CD4-positive, alpha-beta T cell (primary cell): ENCODE data around the gene TUBGCP6. TPM values are rescaled to one million over a fixed set of nuclear protein-coding genes. Genes with fewer than 3 reads are reported as not detected.

Source experiments
- ATAC-seq: fragments of 200-7000 bp; cut with Tn5 transposase; one replicate; pipeline ENCODE4 v1.10.0; 2022; ENCODE audit warnings: mild to moderate bottlenecking; ENCODE audit not compliant: poor library complexity
- CTCF ChIA-PET: fragments of 350-600 bp; sonication (Branson Sonifier 250); formaldehyde crosslinking; loops from one replicate; lab custom pipeline; 2021; ENCODE audit warnings: antibody characterized with exemption, inconsistent platforms; lab: Charles Lee
- POLR2A ChIA-PET: fragments of 350-600 bp; sonication (Branson Sonifier 250); formaldehyde crosslinking; loops from one replicate; lab custom pipeline; 2021; ENCODE audit warnings: antibody characterized with exemption, inconsistent platforms; lab: Charles Lee
- DNase-seq, 14 experiments: peaks; one replicate each; pipeline ENCODE4 v3.0.0-alpha.2; 2013 to 2020; ENCODE audit warnings: mixed read lengths in 2 of 14
- H3K27ac ChIP-seq, 2 donors: one replicate each; pipeline versions ENCODE4 v1.5.1 to v1.7.0; 2013; ENCODE audit warnings: low read length in 2 of 2, low read depth in 1 of 2, mild to moderate bottlenecking in 1 of 2
- H3K27me3 ChIP-seq, 2 experiments: 1 replicate in 1 of 2; 2 replicates in 1 of 2; pipeline versions ENCODE4 v1.6.1 to v1.7.0; 2013; ENCODE audit warnings: low read length in 2 of 2, control low read depth in 1 of 2, mild to moderate bottlenecking in 1 of 2, moderate library complexity in 1 of 2; ENCODE audit not compliant: insufficient read depth in 2 of 2, control insufficient read depth in 1 of 2
- H3K36me3 ChIP-seq: one replicate; pipeline ENCODE4 v1.6.1; 2013; ENCODE audit warnings: low read length, control low read depth; ENCODE audit not compliant: insufficient read depth
- H3K4me1 ChIP-seq: one replicate; pipeline ENCODE4 v1.6.1; 2013; ENCODE audit warnings: low read length, control low read depth; ENCODE audit not compliant: insufficient read depth
- H3K4me3 ChIP-seq: one replicate; pipeline ENCODE4 v1.5.1; 2013; ENCODE audit warnings: mild to moderate bottlenecking, low read length, moderate library complexity
- H3K9me3 ChIP-seq, 2 experiments: 1 replicate in 1 of 2; 2 replicates in 1 of 2; pipeline versions ENCODE4 v1.6.1 to v1.7.0; 2013; ENCODE audit warnings: low read length in 2 of 2, mild to moderate bottlenecking in 2 of 2, control low read depth in 1 of 2, moderate library complexity in 1 of 2; ENCODE audit not compliant: control insufficient read depth in 1 of 2, insufficient read depth in 1 of 2
- H3K27ac Mint-ChIP-seq: one replicate; pipeline ENCODE4 v1.8.0; 2020; ENCODE audit warnings: mixed read lengths
- H3K27me3 Mint-ChIP-seq: one replicate; pipeline ENCODE4 v1.8.0; 2021; ENCODE audit warnings: mixed read lengths
- H3K36me3 Mint-ChIP-seq: one replicate; pipeline ENCODE4 v1.8.0; 2021; ENCODE audit warnings: low read depth, mixed read lengths
- H3K4me1 Mint-ChIP-seq: one replicate; pipeline ENCODE4 v1.8.0; 2021; ENCODE audit warnings: low read depth, mixed read lengths
- H3K4me3 Mint-ChIP-seq: one replicate; pipeline ENCODE4 v1.8.0; 2020; ENCODE audit warnings: mild to moderate bottlenecking, mixed read lengths
- H3K9me3 Mint-ChIP-seq: one replicate; pipeline ENCODE4 v1.8.0; 2020; ENCODE audit warnings: mixed read lengths
- CTCF ChIP-seq: fragments of 200-600 bp; IDR thresholded peaks from one replicate; pipeline ENCODE4 v1.8.0; 2022; ENCODE audit warnings: antibody characterized with exemption, mild to moderate bottlenecking
- intact Hi-C, 2 experiments: fragments of 100-400 bp; cut with DNase I in 1 of 2; cut with micrococcal nuclease in 1 of 2; formaldehyde crosslinking; loops; one replicate each; pipeline versions ENCODE4 v1.15.1 to v1.9.0; 2023 to 2025; cut with DNase I, micrococcal nuclease
- total RNA-seq, 174 experiments: library from RNA in 2 of 174; stranded (reverse) in 2 of 174; gene quantifications; one replicate each; pipeline ENCODE4 v1.2.3 and lab custom pipeline; 2021 to 2026

TUBGCP6 gene
- total RNA-seq, 2 experiments from 2014 or later, result 124 to 126 TPM

- DNase-seq (peak in 1 of 14 experiments; percentile 38), ATAC-seq (no peak)
- Mint-ChIP-seq H3K4me3 (peak overlapping the region; percentile 65), H3K36me3 (peaks cover 34% of the 10 kb centered on the region), H3K9me3 (no peaks in the 10 kb centered on the region), H3K4me1 (peaks cover 10% of the 10 kb centered on the region), H3K27me3 (no peaks in the 10 kb centered on the region), H3K27ac (peak overlapping the region; percentile 14)
- Histone ChIP-seq H3K27me3 (no peaks in the 10 kb centered on the region), H3K4me3 (no peak overlapping the region), H3K27ac (no peak overlapping the region), H3K9me3 (no peaks in the 10 kb centered on the region), H3K36me3 (peaks cover 49% of the 10 kb centered on the region), H3K4me1 (peaks cover 45% of the 10 kb centered on the region)
- intact Hi-C loops, result loop anchor here in 1 of 2 experiments (10.0 kb wide), 1 partner anchor 263 kb away; no protein-coding TSS in a partner anchor
- CTCF ChIA-PET, result no interaction called here
- TF ChIP-seq CTCF, result no peak
- POLR2A ChIA-PET, result no interaction called here
Measured at GRCh38 chr22:50197856-50198623, 46.8 kb downstream of the TUBGCP6 start.

DNA sequence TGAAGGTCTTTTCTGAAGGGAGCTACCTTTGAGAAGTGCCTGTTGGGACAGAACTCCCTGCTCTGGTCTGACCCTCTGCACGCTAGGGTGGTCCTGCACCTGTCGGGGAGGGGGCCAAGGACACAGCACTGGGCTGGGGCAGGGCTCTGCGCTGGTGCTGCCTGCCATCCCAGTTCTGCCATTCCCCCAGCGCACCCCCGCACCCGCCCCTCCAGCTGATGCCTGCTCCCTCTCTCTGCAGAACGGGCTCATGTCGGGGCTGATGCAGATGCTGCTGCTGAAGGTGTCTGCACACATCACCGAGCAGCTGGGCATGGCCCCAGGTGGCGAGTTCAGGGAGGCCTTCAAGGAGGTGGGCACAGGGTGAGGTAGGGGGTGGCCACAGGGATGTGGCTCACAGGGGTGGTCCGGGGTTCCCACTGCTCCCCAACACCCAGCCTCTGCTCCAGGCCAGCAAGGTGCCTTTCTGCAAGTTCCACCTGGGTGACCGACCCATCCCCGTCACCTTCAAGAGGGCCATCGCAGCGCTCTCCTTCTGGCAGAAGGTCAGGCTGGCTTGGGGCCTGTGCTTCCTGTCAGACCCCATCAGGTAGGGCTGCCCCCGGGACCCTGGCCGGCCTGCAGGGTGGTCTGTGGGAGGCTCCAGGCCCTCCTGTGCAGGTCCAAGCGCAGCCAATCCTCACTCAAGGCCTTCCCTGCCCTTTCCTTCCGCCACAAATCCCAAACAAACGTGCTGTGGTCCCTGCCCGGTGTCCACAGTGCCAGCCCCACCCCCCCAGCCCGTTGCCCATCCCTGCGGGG is 47.6 kb downstream of the TUBGCP6 start:
- no peak overlapping the region for H3K4me3 Mint-ChIP-seq

More for the DNA sequence above, 47.6 kb downstream of the TUBGCP6 start:
- H3K36me3 Mint-ChIP-seq, result peaks cover 41% of the 10 kb centered on the region
- no peaks in the 10 kb centered on the region for H3K27me3 Mint-ChIP-seq
- intact Hi-C loops, result loop anchor here in 1 of 2 experiments (10.0 kb wide), 1 partner anchor 262 kb away; no protein-coding TSS in a partner anchor
- Histone ChIP-seq H3K27me3 (no peaks in the 10 kb centered on the region), H3K4me3 (no peak overlapping the region), H3K27ac (peak overlapping the region in 1 of 2 donors; percentile 2), H3K4me1 (peaks cover 48% of the 10 kb centered on the region), H3K36me3 (peaks cover 50% of the 10 kb centered on the region), H3K9me3 (no peaks in the 10 kb centered on the region)
- ATAC-seq (no peak), DNase-seq (no peak)
- TF ChIP-seq CTCF, result no peak
- CTCF ChIA-PET, result no interaction called here
- peaks cover 13% of the 10 kb centered on the region for H3K4me1 Mint-ChIP-seq
- POLR2A ChIA-PET, result no interaction called here
- H3K9me3 Mint-ChIP-seq, result no peaks in the 10 kb centered on the region
- no peak overlapping the region for H3K27ac Mint-ChIP-seq
